ENCODE data around the gene TSSK2.

TSSK2 gene

GRCh38 chr22:19094393-19094997 lies 36.6 kb upstream of the TSSK2 start:
- TF ChIP-seq CTCF (IDR thresholded peaks at IDR 0.05; ENCODE audit: insufficient read depth, low read depth, low read length, missing control alignments) = no peak
- no peak overlapping the region for H3K4me3 ChIP-seq (ENCODE audit: low read depth, low read length)
- no peak for DNase-seq (ENCODE audit: low read depth)

- no peak overlapping the region for H3K4me3 ChIP-seq (ENCODE audit: low read depth, low read length)
- no peak for TF ChIP-seq CTCF (IDR thresholded peaks at IDR 0.05; ENCODE audit: insufficient read depth, low read depth, low read length, missing control alignments)
- DNase-seq (ENCODE audit: low read depth) = no peak
Measured at GRCh38 chr22:19096555-19096954, 34.6 kb upstream of the TSSK2 start.

- no peak overlapping the region for H3K4me3 ChIP-seq (ENCODE audit: low read depth, low read length)
- TF ChIP-seq CTCF (IDR thresholded peaks at IDR 0.05; ENCODE audit: insufficient read depth, low read depth, low read length, missing control alignments) = no peak
- no peak for DNase-seq (ENCODE audit: low read depth)
Measured at GRCh38 chr22:19097518-19097917, 33.6 kb upstream of the TSSK2 start.

GRCh38 chr22:19098157-19098556 lies 33.0 kb upstream of the TSSK2 start:
- no peak for DNase-seq (ENCODE audit: low read depth)

GRCh38 chr22:19103880-19104821 lies 27.0 kb upstream of the TSSK2 start:
- no peak overlapping the region for H3K4me3 ChIP-seq (ENCODE audit: low read depth, low read length)
- no peak for DNase-seq (ENCODE audit: low read depth)
- TF ChIP-seq CTCF (IDR thresholded peaks at IDR 0.05; ENCODE audit: insufficient read depth, low read depth, low read length, missing control alignments) = no peak

More at GRCh38 chr22:19098157-19098556, 33.0 kb upstream of the TSSK2 start:
- no peak for TF ChIP-seq CTCF (IDR thresholded peaks at IDR 0.05; ENCODE audit: insufficient read depth, low read depth, low read length, missing control alignments)
- H3K4me3 ChIP-seq (ENCODE audit: low read depth, low read length) = no peak overlapping the region

GRCh38 chr22:19105456-19105855 lies 25.7 kb upstream of the TSSK2 start:
- no peak for TF ChIP-seq CTCF (IDR thresholded peaks at IDR 0.05; ENCODE audit: insufficient read depth, low read depth, low read length, missing control alignments)
- DNase-seq (ENCODE audit: low read depth) = no peak
- no peak overlapping the region for H3K4me3 ChIP-seq (ENCODE audit: low read depth, low read length)

Measured in GM12865 (cell line).